Loucy (cell line): ENCODE data around the gene C16orf95.

ENCODE experiments used
- H2AFZ ChIP-seq: fragments of 200-600 bp; sonication (generic); 2 replicates; pipeline ENCODE4 v1.6.0; 2016; ENCODE audit warnings: antibody characterized with exemption, mild to moderate bottlenecking, low read length, moderate library complexity
- H3F3A ChIP-seq: fragments of 200-600 bp; 2 replicates; pipeline ENCODE4 v1.6.0; 2016; ENCODE audit warnings: antibody characterized with exemption, low read depth, mild to moderate bottlenecking
- H3K27me3 ChIP-seq: fragments of 200-600 bp; sonication (generic); 2 replicates; pipeline ENCODE4 v1.6.1; 2014; ENCODE audit warnings: low read length, mild to moderate bottlenecking; ENCODE audit not compliant: insufficient read depth, poor library complexity, severe bottlenecking
- H3K36me3 ChIP-seq: fragments of 200-600 bp; sonication (generic); 2 replicates; pipeline ENCODE4 v1.6.1; 2016; ENCODE audit warnings: low read length; ENCODE audit not compliant: insufficient read depth
- H3K4me1 ChIP-seq: fragments of 200-600 bp; sonication (generic); 2 replicates; pipeline ENCODE4 v1.5.1; 2014; ENCODE audit warnings: low read length, mild to moderate bottlenecking; ENCODE audit not compliant: insufficient read depth, poor library complexity, severe bottlenecking
- H3K4me2 ChIP-seq: fragments of 200-600 bp; sonication (generic); 2 replicates; pipeline ENCODE4 v1.6.0; 2014; ENCODE audit warnings: antibody characterized with exemption, low read length, low read depth, mild to moderate bottlenecking; ENCODE audit not compliant: poor library complexity, severe bottlenecking
- H3K4me3 ChIP-seq: fragments of 200-600 bp; sonication (generic); 2 replicates; pipeline ENCODE4 v1.5.1; 2014; ENCODE audit warnings: low read length, mild to moderate bottlenecking, mixed read lengths; ENCODE audit not compliant: poor library complexity, severe bottlenecking
- H3K79me2 ChIP-seq: fragments of 200-600 bp; sonication (generic); 2 replicates; pipeline ENCODE4 v1.6.1; 2014; ENCODE audit warnings: low read length; ENCODE audit not compliant: insufficient read depth
- H3K9ac ChIP-seq: fragments of 200-600 bp; sonication (generic); 2 replicates; pipeline ENCODE4 v1.6.0; 2014; ENCODE audit warnings: mild to moderate bottlenecking, low read depth, low read length, moderate library complexity; ENCODE audit not compliant: poor library complexity, severe bottlenecking
- H3K9me2 ChIP-seq: fragments of 200-600 bp; sonication (generic); replicated peaks from 2 replicates; pipeline ENCODE4 v1.6.1; 2016; ENCODE audit warnings: low read depth, low read length, mixed read lengths
- H3K9me3 ChIP-seq: fragments of 200-600 bp; sonication (generic); 2 replicates; pipeline ENCODE4 v1.6.1; 2014; ENCODE audit warnings: mild to moderate bottlenecking, antibody characterized with exemption, low read length, low read depth; ENCODE audit not compliant: insufficient read depth
- H4K20me1 ChIP-seq: fragments of 200-600 bp; sonication (generic); 2 replicates; pipeline ENCODE4 v1.6.0; 2014; ENCODE audit warnings: antibody characterized with exemption, low read length, mild to moderate bottlenecking; ENCODE audit not compliant: insufficient read depth, poor library complexity, severe bottlenecking
- CTCF ChIP-seq: fragments of 200-600 bp; sonication (generic); conservative IDR thresholded peaks from 2 replicates; pipeline ENCODE4 v1.5.1; 2014; ENCODE audit warnings: mild to moderate bottlenecking, antibody characterized with exemption, low read length
- EZH2phosphoT487 ChIP-seq: fragments of 200-600 bp; IDR thresholded peaks from 2 replicates; pipeline ENCODE4 v1.6.1; 2018; ENCODE audit warnings: antibody characterized with exemption, mild to moderate bottlenecking, moderate library complexity, borderline replicate concordance

C16orf95 gene

GRCh38 chr16:87347932-87348615 lies 30.9 kb upstream of the C16orf95 start:
- H3K9me3 ChIP-seq = no peaks in the 10 kb centered on the region
- no peaks in the 10 kb centered on the region for H3K4me1 ChIP-seq
- no peaks in the 10 kb centered on the region for H3F3A ChIP-seq
- no peak overlapping the region for H3K9ac ChIP-seq
- TF ChIP-seq EZH2phosphoT487 (no peak), CTCF (peak; percentile 40; the same call in 1 of the 2 replicates)
- no peak overlapping the region for H2AFZ ChIP-seq
- H3K27me3 ChIP-seq = no peaks in the 10 kb centered on the region
- no peaks in the 10 kb centered on the region for H4K20me1 ChIP-seq
- peaks cover 11% of the 10 kb centered on the region; the same call in 1 of the 2 replicates for H3K36me3 ChIP-seq
- no peak overlapping the region for H3K4me2 ChIP-seq
- no peak overlapping the region for H3K4me3 ChIP-seq
- H3K9me2 ChIP-seq = no peaks in the 10 kb centered on the region
- no peaks in the 10 kb centered on the region for H3K79me2 ChIP-seq

GRCh38 chr16:87346517-87347060 lies 29.4 kb upstream of the C16orf95 start:
- Histone ChIP-seq H3K9me3 (no peaks in the 10 kb centered on the region), H3K27me3 (no peaks in the 10 kb centered on the region), H3K9ac (no peak overlapping the region), H3K4me2 (no peak overlapping the region), H3F3A (no peaks in the 10 kb centered on the region), H3K36me3 (peaks cover 25% of the 10 kb centered on the region; the same call in 1 of the 2 replicates), H3K79me2 (no peaks in the 10 kb centered on the region), H3K9me2 (no peaks in the 10 kb centered on the region), H3K4me3 (no peak overlapping the region), H3K4me1 (no peaks in the 10 kb centered on the region), H4K20me1 (no peaks in the 10 kb centered on the region), H2AFZ (no peak overlapping the region)
- TF ChIP-seq CTCF = no peak
- no peak for TF ChIP-seq EZH2phosphoT487

- H3K36me3 ChIP-seq = peaks cover 29% of the 10 kb centered on the region; the same call in 1 of the 2 replicates
- no peaks in the 10 kb centered on the region for H4K20me1 ChIP-seq
- H3K4me2 ChIP-seq = no peak overlapping the region
- no peaks in the 10 kb centered on the region for H3K27me3 ChIP-seq
- H2AFZ ChIP-seq = no peak overlapping the region
- H3K4me1 ChIP-seq = no peaks in the 10 kb centered on the region
- no peaks in the 10 kb centered on the region for H3K9me3 ChIP-seq
- H3K79me2 ChIP-seq = no peaks in the 10 kb centered on the region
- no peak overlapping the region for H3K4me3 ChIP-seq
- H3F3A ChIP-seq = no peaks in the 10 kb centered on the region
- no peaks in the 10 kb centered on the region for H3K9me2 ChIP-seq
- H3K9ac ChIP-seq = no peak overlapping the region
- TF ChIP-seq EZH2phosphoT487 (no peak), CTCF (no peak)
Observed at GRCh38 chr16:87345726-87346424, 28.7 kb upstream of the C16orf95 start.
